ENCODE data around the gene RELN.

- no peak for TF ChIP-seq POLR2A (IDR thresholded peaks at IDR 0.05)
- TF ChIP-seq, protein P1, sequence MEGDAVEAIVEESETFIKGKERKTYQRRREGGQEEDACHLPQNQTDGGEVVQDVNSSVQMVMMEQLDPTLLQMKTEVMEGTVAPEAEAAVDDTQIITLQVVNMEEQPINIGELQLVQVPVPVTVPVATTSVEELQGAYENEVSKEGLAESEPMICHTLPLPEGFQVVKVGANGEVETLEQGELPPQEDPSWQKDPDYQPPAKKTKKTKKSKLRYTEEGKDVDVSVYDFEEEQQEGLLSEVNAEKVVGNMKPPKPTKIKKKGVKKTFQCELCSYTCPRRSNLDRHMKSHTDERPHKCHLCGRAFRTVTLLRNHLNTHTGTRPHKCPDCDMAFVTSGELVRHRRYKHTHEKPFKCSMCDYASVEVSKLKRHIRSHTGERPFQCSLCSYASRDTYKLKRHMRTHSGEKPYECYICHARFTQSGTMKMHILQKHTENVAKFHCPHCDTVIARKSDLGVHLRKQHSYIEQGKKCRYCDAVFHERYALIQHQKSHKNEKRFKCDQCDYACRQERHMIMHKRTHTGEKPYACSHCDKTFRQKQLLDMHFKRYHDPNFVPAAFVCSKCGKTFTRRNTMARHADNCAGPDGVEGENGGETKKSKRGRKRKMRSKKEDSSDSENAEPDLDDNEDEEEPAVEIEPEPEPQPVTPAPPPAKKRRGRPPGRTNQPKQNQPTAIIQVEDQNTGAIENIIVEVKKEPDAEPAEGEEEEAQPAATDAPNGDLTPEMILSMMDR (IDR thresholded peaks at IDR 0.05): no peak
These were observed 238.1 kb downstream of the RELN start for GRCh38 chr7:103751311-103751880.

Data from lower leg skin (tissue), 3 donors.